ENCODE data around the gene CPEB3.

DNA sequence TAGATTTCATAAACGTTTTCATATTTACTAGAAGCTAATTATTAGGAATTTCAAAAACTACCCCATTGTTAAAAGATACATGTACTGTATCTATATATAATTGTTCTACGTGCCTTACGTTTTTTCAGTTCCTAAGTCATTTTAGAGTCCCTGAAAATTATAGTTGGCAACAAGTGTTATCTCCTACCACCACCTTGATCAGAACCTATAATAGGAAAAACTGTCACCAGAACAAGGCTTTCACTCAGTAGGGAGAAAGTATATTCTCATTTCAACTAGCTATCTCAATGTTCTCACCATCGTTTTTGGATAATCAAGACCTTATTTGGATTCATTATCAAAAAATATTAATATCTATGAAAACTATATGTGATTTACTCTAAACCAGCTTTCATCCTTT lies 107.7 kb downstream of the CPEB3 start:
- no peak for TF ChIP-seq CBX8 (IDR thresholded peaks at IDR 0.05)
- TF ChIP-seq, protein P1, sequence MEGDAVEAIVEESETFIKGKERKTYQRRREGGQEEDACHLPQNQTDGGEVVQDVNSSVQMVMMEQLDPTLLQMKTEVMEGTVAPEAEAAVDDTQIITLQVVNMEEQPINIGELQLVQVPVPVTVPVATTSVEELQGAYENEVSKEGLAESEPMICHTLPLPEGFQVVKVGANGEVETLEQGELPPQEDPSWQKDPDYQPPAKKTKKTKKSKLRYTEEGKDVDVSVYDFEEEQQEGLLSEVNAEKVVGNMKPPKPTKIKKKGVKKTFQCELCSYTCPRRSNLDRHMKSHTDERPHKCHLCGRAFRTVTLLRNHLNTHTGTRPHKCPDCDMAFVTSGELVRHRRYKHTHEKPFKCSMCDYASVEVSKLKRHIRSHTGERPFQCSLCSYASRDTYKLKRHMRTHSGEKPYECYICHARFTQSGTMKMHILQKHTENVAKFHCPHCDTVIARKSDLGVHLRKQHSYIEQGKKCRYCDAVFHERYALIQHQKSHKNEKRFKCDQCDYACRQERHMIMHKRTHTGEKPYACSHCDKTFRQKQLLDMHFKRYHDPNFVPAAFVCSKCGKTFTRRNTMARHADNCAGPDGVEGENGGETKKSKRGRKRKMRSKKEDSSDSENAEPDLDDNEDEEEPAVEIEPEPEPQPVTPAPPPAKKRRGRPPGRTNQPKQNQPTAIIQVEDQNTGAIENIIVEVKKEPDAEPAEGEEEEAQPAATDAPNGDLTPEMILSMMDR (IDR thresholded peaks at IDR 0.05), result no peak
- TF ChIP-seq POLR2A (IDR thresholded peaks at IDR 0.05; ENCODE audit: low read length), result no peak
- TF ChIP-seq ZNF302 (CRISPR knock-in tag; IDR thresholded peaks at IDR 0.05), result no peak
- TF ChIP-seq, protein P2, sequence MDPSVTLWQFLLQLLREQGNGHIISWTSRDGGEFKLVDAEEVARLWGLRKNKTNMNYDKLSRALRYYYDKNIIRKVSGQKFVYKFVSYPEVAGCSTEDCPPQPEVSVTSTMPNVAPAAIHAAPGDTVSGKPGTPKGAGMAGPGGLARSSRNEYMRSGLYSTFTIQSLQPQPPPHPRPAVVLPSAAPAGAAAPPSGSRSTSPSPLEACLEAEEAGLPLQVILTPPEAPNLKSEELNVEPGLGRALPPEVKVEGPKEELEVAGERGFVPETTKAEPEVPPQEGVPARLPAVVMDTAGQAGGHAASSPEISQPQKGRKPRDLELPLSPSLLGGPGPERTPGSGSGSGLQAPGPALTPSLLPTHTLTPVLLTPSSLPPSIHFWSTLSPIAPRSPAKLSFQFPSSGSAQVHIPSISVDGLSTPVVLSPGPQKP (IDR thresholded peaks at IDR 0.05; ENCODE audit: low read depth, low read length), result no peak
